GM18861 (cell line): Measurements from ENCODE around the gene PRKN.
"Not testable (repeated sequence)": the region's sequence is repeated elsewhere in the genome, so short reads cannot be mapped to it uniquely, and the experiment has no call there.

Experiments used
- ATAC-seq: cut with Tn5 transposase; IDR thresholded peaks from one replicate; pipeline ENCODE4 v1.9.1; 2021; ENCODE audit not compliant: unreplicated experiment

The PRKN gene

DNA sequence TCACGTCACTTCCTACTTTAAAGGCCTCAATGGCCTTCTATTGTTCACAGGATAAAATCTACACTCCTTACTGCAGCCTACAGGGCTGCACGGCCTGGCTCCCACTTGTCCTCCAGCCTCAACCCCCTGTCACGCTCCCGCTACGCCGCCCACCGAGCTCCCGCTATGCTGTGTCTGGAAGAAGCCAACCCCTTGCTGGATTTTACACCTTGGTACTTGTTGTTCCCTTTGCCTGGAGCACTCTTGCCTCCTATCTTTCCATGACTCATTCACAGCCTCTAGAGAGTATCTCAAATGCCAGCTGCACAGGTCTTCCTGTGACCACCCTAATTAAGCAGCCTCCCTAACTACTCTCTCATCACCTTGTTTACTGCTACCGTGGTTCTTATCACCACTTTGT, 259.9 kb downstream of the PRKN start:
- ATAC-seq, result no peak

DNA sequence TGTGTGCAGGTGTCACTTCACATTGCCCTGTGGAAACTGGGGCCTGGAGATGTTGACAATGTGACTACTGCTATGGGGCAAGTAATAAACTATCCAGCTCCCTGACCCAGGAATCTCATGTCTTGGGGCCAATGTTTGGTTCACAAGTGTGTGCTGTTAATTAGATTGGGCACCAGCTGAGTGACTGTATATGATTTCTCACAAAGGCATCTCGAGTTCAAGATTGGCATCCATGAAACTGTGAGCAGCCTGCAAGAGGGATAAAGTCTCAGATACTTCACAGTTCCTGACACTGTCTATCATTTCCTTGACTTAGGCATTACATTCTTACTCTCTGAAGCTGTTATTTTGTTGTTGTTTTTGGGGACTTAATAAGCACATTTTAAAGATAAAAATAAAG, 264.0 kb downstream of the PRKN start:
- ATAC-seq, result no peak

DNA sequence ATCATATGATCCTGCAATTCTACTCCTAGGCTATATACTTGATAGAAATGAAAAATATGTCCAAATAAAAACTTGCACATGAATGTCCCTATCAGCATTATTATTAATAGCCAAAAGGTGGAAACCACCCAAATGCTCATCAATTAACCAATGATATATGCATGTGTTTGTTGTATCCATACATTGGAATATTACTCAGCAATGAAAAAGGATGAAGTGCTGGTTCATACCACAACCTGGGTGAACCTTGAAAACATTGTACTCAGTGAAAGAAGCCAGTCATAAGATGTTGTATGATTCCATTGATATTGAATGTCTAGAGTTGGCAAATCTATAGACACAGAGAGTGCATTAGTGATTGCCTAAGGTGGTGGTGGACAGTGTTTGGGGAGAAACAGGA, 267.6 kb downstream of the PRKN start:
- ATAC-seq, result no peak

DNA sequence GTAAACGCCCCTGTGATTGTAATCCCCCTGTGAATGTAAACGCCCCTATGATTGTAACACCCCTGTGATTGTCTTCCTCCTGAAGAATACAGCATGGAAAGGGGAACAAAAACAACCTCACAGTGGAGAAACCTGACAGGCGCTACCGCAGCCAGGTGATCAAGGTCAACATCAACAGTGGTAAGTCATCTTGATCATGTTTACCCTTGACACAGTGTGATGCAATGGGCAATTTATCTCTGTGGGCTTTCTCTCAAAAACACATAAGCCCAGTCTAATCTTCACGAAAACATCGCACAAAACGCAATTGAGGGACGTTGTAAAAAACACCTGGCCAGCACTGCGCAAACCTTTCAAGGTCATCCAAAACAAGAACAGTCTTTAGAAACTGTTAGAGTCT, 277.2 kb downstream of the PRKN start:
- ATAC-seq, result no peak

DNA sequence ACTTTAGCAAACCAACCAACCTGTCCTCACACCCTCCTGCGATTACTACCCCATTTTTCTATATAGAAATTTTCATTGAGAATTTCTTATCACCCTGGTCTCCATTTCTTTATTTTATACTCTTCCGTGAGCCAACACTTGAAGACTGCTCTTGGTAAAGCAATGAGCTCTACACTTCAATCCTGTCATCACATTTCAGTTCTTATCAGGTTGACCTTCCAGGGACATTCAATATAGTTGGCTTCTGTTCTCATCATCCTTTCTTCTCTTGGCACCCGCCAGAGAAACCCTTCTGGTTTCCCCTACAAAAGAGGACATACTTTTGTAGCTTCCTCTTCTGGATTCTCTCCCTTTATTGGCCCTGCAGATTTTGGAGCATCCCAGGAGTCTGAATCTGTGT, 279.3 kb downstream of the PRKN start:
- no peak for ATAC-seq

DNA sequence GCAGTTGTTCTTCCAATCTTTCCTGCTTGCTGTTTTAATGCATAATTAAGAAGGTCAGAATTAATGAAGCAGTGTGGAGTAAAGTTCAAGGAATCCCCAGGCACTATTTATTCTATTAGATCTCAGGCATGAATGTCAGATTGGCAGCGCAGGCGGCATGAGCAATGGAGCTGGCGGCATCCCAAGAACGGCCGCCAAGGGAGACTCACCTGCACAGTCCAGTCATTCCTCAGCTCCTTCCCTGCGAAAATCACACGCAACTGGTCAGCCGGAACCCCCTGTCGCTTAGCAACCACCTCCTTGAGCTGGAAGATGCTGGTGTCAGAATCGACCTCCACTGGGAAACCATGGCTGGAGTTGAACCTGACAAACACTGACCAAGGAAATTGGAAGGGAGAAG, 284.5 kb downstream of the PRKN start:
- ATAC-seq, result no peak

DNA sequence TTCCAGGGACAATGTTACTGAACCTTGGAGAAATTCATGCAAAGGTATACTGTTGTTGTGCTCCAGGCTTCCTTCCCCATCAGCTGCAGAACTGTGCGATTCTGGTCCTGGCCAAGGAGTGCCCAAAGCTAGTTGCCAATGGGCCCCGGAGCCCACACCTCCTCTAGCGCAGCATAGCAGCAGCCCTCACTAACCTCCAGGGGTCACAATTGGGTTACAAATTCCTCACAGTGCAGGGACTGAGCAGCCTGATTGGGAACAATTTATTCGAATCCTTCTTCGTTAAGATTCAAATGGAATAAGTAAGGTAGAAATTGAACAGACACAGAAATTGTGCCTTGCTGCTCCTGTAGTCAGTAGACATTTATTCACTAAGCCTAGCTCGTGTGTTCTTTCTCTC, 284.9 kb downstream of the PRKN start:
- no peak for ATAC-seq

DNA sequence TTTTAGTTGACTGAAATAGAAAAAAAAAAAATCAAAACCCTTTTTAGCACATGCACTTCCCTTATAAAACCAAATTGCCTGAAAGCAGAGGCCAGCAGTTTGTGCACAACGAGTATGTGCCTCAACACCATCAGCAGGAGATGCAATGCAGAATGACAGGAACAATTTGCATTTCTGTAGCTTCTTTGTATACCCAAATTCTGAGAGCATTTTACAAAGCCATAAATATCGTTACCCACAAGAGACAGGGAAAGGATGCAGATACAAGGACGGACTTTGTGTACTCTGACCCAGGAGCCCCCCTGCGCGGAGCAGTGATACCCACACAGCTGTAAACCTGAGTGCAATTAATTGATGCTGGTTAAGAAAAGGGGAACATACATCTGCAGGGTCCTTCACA, 285.6 kb downstream of the PRKN start:
- ATAC-seq, result no peak

DNA sequence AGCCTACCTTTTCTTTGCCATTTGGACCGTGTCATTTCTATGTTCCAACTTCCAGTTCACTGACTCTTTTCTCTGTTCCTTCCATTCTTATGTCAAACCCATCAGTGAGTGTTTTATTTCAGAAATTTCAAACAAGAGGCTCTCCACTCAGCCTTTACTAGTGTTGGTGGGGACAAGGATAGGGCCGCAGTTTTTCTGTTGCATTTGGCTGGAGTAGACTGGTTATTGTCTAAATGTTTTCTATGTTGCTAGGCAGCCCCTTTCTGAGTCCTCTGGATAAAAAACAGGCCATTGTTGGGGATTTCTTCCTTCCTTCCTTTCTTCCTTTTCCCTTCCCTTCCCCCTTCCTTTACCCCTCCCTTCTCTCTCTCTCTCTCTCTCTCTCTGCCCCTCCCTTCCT, 288.6 kb downstream of the PRKN start:
- no peak for ATAC-seq

DNA sequence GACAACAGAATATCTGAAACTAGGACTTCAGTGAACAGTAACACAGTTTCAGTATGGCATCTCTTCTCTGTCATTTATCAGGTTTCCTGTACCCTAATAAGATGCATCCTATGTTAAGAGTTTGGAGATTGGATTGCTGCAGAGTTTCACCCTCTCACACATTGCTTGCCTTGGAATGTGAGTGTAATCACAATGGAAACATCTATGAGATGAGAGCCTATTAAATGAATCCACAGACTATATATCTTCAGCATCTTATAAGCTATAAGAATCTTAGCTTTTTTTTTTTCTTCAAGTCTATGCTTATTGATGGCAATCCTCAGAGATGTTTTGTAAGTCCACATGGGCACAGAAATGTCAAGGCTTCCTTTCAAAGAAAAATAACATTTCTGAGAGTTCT, 292.5 kb downstream of the PRKN start:
- ATAC-seq, result no peak

DNA sequence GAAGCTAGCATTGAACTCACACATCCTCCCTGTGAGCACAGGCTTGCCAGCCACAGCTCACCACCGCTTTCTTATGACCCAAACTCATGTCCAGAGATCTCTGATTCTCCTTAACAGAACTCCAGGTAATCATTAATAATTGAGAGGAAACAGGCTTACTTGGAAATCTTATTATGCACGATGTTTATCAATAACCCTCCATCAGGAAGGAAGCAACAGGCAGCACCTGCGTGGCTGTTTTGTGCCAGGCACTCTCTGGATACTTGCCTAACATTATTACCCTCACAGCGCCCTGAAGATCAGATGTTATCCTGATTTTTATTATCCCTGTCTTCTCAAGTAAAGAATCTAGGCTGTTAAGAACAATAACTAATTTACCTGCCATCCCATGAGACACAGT, 306.6 kb downstream of the PRKN start:
- no peak for ATAC-seq

DNA sequence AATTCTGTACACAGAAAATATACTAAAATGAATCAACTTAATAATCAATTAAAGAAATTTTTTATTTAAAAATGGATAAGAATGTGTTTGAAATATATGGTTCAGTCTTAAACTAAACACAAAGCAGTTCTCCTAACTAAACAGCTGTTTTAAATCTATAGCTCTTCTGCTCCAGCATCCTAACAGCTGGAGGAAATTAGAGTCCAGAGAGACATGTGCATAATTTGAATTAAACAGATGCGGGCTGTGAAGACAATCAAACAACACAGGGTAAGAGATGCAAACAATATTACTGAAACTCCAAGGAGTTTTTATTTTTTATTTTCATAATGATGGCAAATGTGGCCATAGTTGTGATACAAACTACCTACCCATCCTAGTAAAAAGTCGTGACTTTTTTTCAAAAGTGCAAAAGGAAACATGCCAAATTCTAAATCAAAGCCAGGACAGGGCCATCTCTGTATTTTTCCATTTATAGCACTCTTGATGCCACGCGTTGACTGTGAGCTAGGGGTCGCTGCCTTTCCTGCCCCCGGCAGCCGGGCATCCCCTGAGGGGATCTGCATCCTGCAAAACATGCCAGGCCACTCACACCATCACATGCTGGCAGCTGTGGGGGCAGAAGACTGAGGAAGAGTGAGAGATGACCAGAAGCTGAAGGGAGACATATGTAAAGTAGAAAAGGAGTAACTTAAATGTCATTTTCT, 310.6 kb downstream of the PRKN start:
- ATAC-seq, result no peak

DNA sequence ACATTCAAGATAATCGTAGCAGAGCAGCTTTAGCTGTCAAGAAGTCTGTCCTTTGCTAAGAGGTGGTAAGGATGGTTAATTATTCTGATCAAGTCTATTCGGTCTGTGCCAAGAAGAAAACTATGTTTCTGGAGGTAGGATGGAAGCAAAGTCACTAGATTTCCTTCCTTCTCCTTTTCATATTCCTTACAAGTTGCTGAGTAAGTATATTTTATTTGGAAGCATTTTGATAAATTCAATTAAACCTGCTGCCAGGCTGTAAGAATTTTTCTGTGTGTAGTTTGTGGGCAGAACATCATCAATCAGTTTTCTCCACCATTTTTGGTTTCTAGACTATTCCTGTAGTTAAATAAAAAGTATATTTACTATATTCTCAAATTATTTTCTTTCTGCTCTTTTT, 311.3 kb downstream of the PRKN start:
- ATAC-seq, result no peak

DNA sequence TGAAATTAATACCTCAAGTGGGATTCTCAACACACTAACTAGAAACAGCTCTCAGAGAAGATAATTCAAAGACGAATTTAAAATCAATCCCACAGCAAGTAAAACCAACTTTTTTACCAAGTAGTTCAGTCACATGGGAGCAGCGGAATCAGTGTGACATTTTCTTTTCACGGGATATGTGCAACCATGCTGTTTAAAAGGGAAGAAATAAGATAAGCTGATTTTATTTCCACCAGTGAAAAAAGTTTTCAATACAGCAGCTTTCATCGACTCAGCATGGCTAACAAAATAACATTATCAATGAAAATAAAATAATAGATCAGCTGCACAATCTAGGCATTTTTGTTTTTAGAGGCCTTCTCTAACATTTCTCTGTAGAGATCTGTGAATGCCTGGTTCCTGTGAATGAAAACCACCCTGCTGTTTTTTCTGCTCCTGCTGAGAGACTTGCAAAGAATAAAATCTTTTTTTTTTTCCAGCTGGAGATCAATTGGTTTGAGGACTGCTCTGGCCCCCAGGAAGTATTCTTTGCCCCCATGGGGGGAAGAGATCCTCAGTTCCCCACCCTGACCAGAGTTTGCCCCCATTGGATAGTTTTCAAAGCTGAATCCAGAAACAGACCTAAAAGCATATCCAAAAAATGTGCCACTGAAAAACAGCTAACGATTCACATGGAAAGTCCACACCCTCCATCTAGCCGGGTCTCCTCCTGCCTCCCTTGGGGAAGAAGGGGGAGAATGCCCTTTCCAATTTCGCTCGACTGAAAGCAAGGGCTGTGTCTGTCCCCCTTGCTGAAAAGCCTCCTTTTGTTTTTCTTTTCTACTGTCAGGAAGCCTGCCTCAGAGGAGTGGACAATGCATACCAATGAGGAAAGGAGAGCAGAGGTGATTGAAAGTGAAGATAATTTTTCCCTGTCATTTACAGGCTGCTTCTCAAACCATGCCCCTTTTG, 317.6 kb downstream of the PRKN start:
- ATAC-seq, result no peak

DNA sequence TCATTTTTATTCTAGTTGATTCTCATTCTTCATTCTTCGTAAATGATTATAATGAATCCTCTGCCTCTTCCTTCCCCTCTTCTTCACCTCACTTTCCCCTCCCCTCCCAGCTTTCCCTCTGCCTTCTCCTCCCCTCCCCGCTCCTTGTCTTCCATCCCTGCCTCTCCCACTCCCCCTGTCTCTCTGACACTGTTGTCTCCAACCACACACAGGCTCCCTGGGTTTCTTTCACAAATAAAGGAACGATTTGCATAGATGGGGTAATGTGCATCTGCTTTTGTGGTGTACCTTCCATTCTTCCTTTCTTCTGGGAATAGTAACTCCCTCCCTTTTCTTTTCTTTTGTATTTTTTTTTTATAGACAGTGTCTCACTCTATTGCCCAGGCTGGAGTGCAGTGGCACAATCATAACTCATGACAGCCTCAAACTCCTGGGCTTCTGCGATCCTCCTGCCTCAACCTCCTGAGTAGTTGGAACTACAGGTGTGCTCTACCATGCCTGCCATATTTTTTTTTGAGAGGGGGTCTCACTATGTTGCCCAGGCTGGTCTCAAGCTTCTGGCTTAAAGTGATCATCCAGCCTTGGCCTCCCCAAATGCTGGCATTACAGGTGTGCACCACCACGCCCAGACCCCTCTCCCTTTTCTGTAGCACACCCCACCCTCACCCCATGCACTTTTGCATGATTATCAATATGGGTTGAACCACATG, 318.6 kb downstream of the PRKN start:
- no peak for ATAC-seq

DNA sequence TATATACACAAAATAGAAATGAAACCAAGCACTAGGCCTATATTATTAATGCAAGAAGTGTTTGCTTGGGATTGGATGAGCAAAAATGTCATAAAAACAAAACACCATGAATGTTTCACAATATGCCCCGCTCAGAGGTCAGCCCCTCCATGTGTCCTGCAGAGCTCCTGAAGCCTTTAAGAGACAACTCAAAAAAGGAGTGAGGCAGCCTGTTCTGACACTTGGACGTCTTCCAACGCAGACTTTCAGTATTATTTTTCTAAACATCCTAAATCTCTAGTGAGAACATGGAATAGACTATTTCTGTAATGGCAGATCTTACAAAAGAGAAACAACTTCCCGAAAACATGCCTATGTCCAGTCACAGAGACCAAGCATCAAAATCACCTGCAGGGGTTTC, 322.6 kb downstream of the PRKN start:
- ATAC-seq, result no peak

DNA sequence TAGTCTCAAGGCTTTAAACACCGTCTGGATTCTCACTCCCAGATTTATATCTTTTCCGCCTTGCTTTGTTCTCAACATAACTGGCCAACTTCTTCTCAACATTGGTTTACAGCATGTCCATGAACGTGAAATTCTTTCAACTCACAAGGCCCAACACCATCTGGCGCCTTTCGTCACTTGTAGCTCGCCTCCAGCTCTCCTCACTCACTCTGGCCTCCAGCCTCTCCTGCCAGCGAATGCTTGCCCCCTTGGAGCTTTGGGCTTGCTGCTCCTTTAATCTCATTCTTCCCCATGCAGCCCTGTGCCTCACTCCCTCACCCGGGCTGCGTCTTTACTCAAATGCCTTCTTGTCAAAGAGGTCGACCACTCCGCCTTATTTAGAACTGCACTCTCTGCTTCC, 324.5 kb downstream of the PRKN start:
- ATAC-seq, result no peak

DNA sequence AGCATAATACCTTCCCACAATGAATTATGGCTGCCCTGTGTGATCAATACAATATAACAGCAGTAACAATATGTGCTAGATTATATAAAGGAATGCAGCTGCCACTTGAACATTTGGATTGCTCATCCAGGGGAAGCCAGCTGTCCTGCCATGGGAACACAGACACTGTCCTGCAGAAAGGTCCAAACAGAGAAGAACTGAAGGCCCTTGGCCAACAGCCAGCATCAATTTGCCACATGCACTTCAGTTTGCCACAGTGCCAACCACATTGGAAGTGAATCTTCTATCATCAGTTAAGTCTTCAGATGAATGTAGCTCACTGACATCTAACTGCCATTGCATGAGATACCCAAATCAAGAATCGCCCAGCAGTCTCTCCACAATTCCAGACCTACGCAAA, 332.4 kb downstream of the PRKN start:
- no peak for ATAC-seq

DNA sequence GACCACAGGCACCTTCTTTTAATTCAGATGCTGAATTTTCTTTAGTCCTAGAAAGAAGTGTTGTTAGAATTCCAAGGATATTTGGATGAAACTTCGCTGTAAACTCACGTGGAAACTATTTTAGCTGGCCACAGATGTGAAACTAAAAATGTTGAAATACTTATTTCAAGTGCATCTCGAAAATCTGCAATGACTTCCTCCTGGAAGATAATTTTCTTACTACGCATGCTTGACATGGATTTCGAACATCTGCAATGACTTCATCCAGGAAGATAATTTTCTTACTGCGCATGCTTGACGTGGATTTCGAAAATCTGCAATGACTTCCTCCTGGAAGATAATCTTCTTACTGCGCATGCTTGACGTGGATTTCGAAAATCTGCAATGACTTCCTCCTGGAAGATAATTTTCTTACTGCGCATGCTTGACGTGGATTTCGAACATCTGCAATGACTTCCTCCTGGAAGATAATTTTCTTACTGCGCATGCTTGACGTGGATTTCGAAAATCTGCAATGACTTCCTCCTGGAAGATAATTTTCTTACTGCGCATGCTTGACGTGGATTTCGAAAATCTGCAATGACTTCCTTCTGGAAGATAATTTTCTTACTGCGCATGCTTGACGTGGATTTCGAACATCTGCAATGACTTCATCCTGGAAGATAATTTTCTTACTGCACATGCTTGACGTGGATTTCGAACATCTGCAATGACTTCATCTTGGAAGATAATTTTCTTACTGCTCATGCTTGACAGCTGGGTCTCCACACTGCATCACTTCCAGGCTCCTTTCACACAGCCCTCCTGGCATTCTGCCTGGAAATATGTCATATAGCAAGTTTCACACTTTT, 336.4 kb downstream of the PRKN start:
- ATAC-seq, result not testable (repeated sequence)

DNA sequence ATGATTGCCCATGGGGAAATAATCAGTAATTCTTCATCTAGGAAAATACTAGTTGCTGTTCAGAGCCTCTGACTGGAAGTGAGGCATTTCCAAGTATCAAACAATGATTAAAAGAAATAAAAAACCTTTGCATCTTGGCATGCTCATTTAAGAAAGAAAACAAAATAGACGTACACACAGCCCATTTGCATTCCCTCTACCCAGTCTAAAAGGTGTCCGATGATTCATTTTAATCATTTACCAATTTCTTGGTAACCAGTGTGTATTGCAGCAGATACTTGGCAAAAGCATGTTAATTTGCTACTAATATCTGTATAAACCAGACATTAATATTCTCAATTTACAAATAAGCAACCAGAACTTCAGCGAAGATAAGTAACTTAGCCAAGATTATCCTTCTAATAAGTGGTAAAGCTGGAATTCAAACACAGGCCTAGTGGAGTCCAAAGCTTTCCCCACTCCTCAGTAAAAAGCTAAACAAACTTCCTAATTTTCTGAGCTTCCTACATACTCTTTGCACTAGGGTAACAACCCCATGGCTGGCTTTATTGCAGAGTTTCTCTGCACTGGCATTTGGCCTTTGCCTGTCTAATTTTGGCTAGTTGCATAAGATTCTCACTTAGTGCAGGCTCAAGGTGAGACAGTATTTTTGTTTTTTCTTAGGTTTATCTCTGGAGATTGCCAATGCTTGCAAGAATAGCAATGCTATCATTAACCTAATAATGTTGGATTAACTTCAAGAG, 338.1 kb downstream of the PRKN start:
- ATAC-seq, result no peak
